ENCODE results near the gene RHBDL3. TPM values are rescaled to one million over a fixed set of nuclear protein-coding genes. Genes with fewer than 3 reads are reported as not detected.
A peak's percentile ranks its signal among the peaks of the same experiment; 100 is the strongest.

The RHBDL3 gene
- total and polyA plus RNA-seq, 2 donors (not counting 3 experiments of a cell fraction or from before 2014, with no cell fraction given), result 0.11 to 0.20 TPM

- H3K27me3 ChIP-seq (ENCODE audit: control insufficient read depth in 2 of 2, insufficient read depth in 2 of 2, low read length in 2 of 2), result peaks cover 0 to 8% of the 10 kb centered on the region in 2 experiments
- no TSS peak for BruUV-seq (replicated peaks)
- dilution Hi-C loops (cut with MboI; ENCODE audit: extremely low pct_ligation_motif_present, low sequenced_read_pairs) (no loop called here), intact Hi-C loops (cut with micrococcal nuclease) (no loop called here)
- H2AFZ ChIP-seq (ENCODE audit: low read depth, low read length), result no peak overlapping the region
- H3K9me1 ChIP-seq (replicated peaks; ENCODE audit: control insufficient read depth, extremely low read depth, insufficient read depth, low read length), result no peaks in the 10 kb centered on the region
- H3K27ac ChIP-seq (ENCODE audit: insufficient read depth, low read depth, low read length), result no peak overlapping the region
- no peak overlapping the region for H3K4me2 ChIP-seq (ENCODE audit: insufficient read depth, low read length)
- H3K4me3 ChIP-seq (replicated peaks in 1 of 3; ENCODE audit: insufficient read depth in 1 of 3, low read depth in 1 of 3, low read length in 3 of 3), result no peak overlapping the region
- no peaks in the 10 kb centered on the region for H3K9me3 ChIP-seq (replicated peaks; ENCODE audit: control insufficient read depth, insufficient read depth, low read length)
- H3K36me3 ChIP-seq (ENCODE audit: control insufficient read depth in 2 of 2, extremely low read depth in 1 of 2, insufficient read depth in 2 of 2, low read length in 2 of 2), result no peaks in the 10 kb centered on the region
- DNase-seq (ENCODE audit: low read depth, low spot score) (no peak), FAIRE-seq (peak; percentile 18)
- H3K9ac ChIP-seq (replicated peaks; ENCODE audit: extremely low read depth, insufficient read depth, low read length), result no peak overlapping the region
- POLR2A ChIA-PET, result no interaction called here
- no peaks in the 10 kb centered on the region for H3K4me1 ChIP-seq (ENCODE audit: control insufficient read depth, extremely low read depth, insufficient read depth, low read length)
- H4K20me1 ChIP-seq (replicated peaks; ENCODE audit: control insufficient read depth, extremely low read depth, insufficient read depth, low read length), result no peaks in the 10 kb centered on the region
- no peak for TF ChIP-seq POLR2A (IDR thresholded peaks at IDR 0.05; ENCODE audit: low read depth, low read length)
- no peak for TF ChIP-seq MAX (IDR thresholded peaks at IDR 0.05; ENCODE audit: insufficient read depth, insufficient read length)
- TF ChIP-seq EZH2 (IDR thresholded peaks at IDR 0.05; ENCODE audit: borderline replicate concordance, low read depth, low read length, severe bottlenecking), result no peak
- no peak for TF ChIP-seq FOS (IDR thresholded peaks at IDR 0.05; ENCODE audit: borderline replicate concordance, insufficient read depth, low read length)
- TF ChIP-seq, protein P1, sequence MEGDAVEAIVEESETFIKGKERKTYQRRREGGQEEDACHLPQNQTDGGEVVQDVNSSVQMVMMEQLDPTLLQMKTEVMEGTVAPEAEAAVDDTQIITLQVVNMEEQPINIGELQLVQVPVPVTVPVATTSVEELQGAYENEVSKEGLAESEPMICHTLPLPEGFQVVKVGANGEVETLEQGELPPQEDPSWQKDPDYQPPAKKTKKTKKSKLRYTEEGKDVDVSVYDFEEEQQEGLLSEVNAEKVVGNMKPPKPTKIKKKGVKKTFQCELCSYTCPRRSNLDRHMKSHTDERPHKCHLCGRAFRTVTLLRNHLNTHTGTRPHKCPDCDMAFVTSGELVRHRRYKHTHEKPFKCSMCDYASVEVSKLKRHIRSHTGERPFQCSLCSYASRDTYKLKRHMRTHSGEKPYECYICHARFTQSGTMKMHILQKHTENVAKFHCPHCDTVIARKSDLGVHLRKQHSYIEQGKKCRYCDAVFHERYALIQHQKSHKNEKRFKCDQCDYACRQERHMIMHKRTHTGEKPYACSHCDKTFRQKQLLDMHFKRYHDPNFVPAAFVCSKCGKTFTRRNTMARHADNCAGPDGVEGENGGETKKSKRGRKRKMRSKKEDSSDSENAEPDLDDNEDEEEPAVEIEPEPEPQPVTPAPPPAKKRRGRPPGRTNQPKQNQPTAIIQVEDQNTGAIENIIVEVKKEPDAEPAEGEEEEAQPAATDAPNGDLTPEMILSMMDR (IDR thresholded peaks at IDR 0.05; ENCODE audit: extremely low read depth in 1 of 2, insufficient read depth in 1 of 2, low read depth in 1 of 2, low read length in 2 of 2), result no peak
- no peak for TF ChIP-seq MYC (IDR thresholded peaks at IDR 0.05; ENCODE audit: low read depth, low read length)
- TF ChIP-seq GATA2 (IDR thresholded peaks at IDR 0.05; ENCODE audit: insufficient read depth, insufficient read length, low read depth, low read length), result no peak
- TF ChIP-seq JUN (IDR thresholded peaks at IDR 0.05; ENCODE audit: borderline replicate concordance, insufficient read depth, insufficient read length, low read depth), result no peak
- TF ChIP-seq POLR2AphosphoS5 (IDR thresholded peaks at IDR 0.05; ENCODE audit: insufficient read depth, low read depth, low read length), result no peak
- H3K79me2 ChIP-seq (ENCODE audit: control insufficient read depth, insufficient read depth, low read length), result no peaks in the 10 kb centered on the region
- CTCF ChIA-PET, result interaction anchor here (0.6 kb wide), 1 partner anchor 25 kb away, joined by 3 read pairs; no protein-coding TSS in a partner anchor
Observed at GRCh38 chr17:32277284-32277683, 11.7 kb downstream of the RHBDL3 start.

Measured in endothelial cell of umbilical vein (primary cell).